HG02852 (cell line): ENCODE results near the gene CLDN9.

Source experiments
- ATAC-seq: cut with Tn5 transposase; IDR thresholded peaks from one replicate; pipeline ENCODE4 v1.9.1; 2021; ENCODE audit warnings: mild to moderate bottlenecking, moderate library complexity; ENCODE audit not compliant: unreplicated experiment

CLDN9 gene

GRCh38 chr16:3029491-3030221 lies 16.9 kb downstream of the CLDN9 start:
- no peak for ATAC-seq

DNA sequence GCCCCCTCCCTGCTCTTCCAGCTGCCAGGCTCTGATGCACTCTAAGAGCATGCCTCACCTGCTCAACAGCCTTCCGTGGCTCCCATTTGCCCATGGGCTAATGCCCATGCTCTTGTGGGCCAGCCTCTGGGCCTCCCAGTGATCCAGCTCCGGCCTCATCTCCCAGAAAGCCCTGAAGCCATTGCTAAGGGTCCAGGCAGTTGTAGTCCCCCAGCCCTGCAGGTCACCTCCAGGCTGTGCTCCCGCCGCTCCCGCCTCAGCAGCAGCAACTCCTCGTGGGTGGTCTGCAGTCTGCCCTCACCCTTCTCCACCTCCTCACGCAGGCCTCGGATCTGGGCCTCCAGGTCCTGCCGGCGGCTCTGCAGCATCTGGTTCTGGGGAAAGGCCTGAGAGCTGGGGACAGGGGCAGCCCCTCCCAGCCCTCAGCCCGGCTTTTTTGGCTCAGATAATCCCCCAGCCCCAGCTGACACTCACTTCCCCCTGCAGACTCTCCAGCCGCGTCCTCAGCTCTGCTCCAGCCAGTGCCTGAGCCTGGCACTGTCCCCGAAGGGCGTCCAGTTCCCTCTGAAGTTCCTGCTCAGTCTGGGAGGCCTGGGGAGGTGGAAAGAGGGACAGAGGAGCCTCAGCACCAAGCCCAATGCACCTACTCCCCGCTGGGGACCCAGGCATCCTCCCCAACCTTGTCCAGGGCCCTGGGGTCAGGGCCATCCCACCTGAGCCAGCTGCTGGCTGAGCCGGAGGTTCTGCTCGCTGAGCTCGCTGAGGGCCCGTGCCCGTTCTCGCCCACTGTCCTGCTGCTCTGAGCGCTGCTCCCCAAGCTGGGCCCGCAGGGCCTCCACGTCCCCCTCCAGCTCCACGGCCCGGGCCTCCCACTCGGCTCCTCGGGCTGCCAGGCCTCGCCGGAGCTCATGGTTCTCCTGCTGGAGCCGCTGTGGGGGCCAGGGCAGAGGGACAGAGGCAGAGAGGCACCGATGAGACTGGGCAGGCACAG lies 17.8 kb downstream of the CLDN9 start:
- no peak for ATAC-seq

DNA sequence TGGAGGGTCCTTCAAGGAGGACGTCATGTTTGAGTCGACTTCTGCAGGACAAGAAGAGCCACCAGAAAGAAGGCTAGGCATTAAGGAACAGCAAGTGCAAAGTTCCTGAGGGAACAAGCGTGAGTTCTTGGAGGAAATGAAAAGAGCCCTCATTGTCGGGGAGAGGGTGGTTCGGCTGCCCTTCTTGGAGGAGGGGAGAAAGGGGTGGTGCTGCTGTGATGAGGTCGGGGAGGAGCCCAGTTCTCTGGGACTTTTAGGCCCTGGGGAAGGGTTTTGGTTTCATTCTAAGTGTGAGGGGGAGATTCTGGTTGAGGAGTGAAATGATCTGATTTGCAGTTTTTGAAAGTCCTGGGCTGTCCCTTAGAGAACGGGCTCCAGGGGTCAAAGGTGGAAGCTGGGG lies 19.9 kb downstream of the CLDN9 start:
- ATAC-seq, result no peak

DNA sequence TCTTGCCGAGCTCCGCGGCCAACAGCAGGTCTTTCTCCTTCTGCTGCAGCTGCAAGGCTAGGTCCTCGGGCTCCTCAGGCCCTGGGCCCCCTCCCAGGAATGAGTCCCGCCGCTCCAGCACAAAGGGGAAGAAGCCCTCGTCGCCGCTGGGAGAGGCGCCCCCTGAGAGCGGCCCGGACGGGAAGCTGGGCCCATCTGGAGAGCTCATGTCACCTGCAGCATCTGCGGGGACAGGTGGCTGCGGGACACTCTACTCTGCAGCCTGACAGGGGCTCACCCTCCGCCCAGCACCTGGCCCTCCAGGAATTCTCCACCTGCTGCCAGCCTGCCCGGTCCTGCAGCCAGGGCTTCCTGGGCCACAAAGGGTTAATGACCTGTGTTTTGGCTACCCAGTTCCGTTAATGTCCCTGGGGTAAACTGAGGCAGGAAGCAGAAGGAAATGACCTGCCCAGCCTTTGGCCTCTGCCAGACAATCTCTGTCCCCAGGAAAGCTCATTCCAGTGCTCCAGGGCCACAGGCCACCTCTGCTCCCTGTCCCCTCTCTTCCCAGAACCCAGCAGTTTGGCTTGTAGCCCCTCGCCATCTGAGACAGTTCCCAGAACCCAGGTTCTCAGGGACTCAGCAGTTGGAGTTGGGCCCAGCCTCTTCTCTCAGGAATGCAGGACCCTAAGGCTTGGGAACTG lies 22.7 kb downstream of the CLDN9 start:
- ATAC-seq, result no peak

DNA sequence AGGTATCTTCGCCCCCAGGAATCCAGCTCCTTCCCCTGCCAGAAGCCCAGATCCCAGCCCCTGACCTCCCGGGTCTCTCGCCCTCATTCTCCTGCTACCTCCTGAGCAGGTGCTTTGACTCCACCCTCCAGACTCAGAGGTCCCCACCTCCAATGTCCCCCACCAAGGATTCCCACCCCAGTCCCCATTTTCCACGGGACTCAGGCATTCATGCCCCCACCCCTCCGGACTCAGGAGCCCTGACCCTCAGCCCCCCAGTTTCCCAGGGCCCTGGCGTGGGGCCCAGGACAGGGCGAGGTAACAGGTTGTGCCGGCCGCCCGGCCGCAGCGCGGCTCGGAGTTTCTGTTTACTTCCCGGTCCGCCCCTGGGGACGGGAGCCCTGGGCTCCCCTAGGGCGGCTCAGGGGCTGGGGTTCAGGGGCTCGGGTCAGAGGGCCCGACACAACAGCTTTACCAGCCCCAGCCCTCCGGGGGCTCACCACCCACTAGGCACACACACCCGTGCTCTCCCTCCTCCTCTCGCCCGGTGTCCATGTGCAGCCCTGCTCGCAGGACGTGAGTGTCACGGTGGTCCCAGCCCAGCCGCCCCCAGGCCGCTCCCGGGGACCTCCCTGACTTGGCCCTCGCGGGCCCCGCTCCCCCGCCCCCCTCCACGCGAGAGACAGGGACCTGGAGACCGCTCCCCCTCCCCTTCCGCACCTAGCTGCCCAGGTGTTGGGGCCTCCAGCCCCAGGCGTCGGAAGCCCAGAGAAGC lies 23.4 kb downstream of the CLDN9 start:
- no peak for ATAC-seq

GRCh38 chr16:3036726-3037315 lies 24.1 kb downstream of the CLDN9 start, which contains the start of gene BICDL2:
TSS of gene BICDL2 (minus strand) at chr16:3036944. CDS start at chr16:3035496, 1,448 bp downstream.
- ATAC-seq, result no peak

DNA sequence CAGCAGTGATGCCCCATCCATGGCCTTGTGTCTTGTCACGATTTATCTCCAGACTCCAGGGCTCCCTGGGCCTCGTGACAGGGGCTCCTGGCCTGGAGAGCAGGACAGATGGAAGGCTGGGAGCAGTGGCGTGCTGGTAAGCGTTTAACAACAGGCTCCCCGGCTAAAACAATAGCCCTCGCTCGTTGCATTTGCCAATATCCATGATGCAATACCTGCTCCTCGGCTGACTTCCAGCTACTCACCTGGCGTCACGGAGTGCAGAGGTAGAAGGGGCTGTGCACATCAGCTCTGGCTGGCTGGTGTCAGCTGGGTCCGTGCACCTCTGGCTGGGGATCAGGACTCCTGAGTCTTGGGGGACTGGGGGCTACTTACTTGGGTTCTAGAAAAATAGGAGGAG lies 25.5 kb downstream of the CLDN9 start:
- no peak for ATAC-seq

DNA sequence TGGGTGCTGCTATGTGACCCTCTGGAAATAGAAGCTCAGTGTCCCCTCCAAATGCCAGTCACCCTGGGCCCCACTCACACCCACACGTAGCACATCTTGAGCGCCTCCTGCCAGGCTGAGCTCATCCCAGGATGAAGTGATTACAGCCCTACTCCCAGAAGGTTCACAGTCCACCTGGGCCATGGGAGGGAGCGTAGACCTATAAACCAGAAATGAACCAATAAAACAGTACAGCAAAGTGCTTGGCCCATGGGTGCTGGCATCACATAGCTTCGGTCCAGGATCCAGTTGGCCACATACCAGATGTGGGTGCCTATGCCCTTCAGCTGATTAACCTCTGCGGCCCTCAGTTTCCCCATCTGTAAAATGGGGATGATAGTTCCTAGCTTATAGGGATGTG lies 26.2 kb downstream of the CLDN9 start:
- ATAC-seq, result no peak

DNA sequence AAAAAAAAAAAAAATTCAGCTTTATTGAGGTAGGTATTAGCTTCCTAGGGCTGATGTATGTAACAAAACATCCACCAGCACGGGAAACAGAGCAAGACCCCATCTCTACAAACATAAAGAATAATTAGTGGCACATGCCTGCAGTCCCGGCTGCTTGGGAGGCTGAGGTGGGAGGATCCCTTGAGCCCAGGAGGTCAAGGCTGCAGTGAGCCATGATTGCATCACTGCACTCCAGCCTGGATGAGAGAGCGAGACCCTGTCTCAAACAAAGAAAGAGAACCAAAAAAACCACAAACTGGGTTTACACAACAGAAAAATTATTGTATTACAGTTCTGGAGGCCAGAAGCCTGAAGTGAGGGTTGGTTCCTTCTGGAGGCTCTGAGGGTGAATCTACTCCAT lies 29.7 kb downstream of the CLDN9 start:
- ATAC-seq, result no peak

DNA sequence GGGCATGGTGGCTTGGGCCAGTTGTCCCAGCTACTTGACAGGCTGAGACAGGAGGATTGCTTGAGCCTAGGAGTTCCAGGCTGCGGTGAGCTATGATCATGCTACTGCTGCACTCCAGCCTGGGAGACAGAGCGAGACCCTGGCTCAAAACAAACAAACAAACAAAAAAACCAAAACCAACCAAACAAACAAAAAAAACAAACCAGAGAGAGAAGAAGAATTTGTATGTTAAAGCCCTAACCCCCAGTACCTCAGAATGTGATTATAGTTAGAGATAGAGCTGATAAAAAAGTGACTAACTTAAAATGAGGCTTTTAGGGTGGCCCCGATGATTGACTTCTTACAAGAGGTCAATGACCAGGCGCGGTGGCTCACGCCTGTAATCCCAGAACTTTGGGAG lies 32.0 kb downstream of the CLDN9 start:
- no peak for ATAC-seq

DNA sequence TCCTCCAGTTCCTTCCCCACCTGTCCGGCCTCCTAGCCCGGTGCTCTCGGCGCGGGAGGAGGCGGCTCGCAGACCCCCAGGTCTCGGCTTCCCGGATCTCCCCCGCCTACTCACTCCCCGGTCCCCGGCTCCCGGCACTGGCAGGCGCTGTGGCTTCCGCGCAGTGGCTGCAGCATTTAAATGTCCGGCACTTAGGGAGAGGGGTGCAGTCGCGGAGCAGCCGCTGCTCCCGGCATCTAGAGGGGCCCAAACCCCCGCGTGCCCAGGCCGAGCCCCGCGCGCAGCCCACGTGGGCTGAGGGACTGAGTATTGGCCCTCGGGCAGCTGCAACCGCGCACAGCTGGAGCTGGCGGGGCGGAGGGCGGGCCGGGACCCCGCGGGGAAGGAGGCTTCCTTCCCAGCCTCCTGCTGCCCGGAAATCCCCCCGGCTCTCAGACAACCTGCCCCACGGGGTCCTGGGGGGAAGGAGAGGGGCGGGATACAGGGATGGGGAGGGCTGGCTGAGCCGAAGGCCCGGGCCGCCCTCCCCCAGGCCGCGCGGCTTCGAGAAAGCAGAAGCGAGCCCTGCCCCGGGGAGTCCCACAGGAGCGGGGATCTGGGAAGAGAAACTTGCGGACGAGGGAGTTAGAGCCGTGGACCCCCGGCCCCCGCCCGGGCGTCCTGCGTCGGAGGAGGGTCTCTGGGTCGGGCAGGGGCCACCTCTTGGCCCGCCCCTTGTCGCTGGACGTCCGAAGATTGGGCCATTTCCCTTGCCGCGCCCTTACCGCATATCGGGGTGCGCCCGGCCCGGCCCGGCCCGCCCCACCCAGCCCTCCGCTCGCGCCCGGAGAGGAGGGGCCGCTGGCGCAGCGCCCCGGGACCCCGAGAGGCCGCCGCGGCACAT lies 33.3 kb downstream of the CLDN9 start, which contains the start of gene MMP25:
Gene MMP25 (plus strand): TSS at position 804 of the 883 bp plus-strand sequence. CDS start 357 bp downstream, outside the sequence.
- ATAC-seq, result no peak

DNA sequence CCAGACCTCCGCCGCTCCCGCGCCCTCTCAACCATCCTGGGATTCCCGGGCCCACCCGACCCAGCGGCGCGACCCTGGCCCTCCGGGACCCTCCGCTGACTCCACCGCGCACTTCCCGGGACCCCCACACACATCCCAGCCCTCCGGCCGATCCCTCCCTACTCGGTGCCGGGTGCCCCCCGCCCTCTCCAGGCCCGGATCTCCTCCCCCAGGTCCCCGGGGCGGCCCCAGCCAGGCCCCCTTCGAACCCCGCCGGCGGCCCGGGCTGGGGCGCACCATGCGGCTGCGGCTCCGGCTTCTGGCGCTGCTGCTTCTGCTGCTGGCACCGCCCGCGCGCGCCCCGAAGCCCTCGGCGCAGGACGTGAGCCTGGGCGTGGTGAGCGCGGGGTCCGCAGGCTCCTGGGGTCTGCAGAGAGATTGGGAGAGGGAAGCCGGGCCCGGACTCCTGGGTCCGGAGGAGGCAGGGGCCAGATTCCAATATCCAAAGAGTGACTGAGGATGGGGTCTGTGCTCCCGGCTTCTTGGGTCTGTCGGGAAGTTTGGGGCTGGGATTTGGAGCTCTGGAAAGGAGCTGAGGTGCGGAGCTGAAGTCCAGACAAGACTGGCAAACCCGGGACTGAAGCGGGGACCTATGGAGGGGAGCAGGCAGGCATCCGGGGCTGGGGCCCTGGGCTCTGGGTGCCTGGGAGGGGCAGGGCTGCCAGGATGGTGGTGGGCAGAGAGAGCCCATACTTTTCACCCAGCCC lies 34.1 kb downstream of the CLDN9 start:
- ATAC-seq, result no peak

DNA sequence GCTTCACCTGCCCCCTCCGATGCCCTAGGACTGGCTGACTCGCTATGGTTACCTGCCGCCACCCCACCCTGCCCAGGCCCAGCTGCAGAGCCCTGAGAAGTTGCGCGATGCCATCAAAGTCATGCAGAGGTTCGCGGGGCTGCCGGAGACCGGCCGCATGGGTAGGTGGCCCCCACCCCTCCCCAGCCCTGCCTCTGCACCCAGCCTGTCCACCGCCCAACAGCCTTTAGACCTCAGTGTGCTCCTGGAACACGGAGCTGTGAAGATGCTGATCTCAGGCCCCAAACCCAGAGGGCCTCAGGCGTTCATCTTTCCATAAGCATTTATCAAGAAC lies 34.6 kb downstream of the CLDN9 start:
- ATAC-seq, result no peak

GRCh38 chr16:3049921-3050481 lies 37.3 kb downstream of the CLDN9 start:
- ATAC-seq, result no peak

DNA sequence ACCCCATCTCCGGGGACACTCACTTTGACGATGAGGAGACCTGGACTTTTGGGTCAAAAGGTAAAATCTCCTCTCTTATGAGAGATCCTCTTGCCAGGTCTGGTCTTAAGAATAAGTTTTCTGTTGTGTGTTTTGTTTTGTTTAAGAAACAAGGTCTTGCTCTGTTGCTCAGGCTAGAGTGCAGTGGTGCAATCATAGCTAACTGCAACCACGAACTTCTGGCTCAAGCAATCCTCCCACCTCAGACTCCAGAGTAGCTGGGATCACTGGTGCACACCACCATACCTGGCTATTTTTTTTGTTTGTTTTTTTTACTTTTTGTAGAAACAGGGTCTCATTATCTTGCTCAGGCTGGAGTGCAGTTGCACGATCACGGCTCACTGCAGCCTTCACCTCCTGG lies 37.8 kb downstream of the CLDN9 start:
- no peak for ATAC-seq

DNA sequence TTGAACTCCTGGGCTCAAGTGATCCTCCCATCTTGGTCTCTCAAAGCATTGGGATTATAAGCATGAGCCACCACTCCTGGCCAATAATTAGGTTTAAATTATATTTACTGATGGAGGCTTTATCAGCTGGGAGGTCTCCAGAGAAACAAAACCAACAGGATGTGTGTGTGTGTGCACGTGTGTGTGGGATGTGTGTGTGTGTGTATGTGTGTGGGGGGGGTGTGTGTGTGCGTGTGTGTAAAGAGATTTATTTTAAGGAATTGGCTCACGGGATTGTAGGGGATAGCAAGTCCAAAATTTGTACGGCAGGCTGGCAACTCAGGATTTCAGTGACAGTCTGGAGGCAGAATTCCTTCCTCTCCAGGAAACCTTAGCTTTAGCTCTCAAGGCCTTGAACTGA lies 38.3 kb downstream of the CLDN9 start:
- ATAC-seq, result no peak

- no peak for ATAC-seq
Observed at GRCh38 chr16:3051494-3051893, 38.8 kb downstream of the CLDN9 start.
